Keratinocyte (primary cell): ENCODE results near the gene RESP18. TPM values are rescaled to one million over a fixed set of nuclear protein-coding genes. Genes with fewer than 3 reads are reported as not detected.
A peak's percentile ranks its signal among the peaks of the same experiment; 100 is the strongest.

Source experiments
- DNase-seq: peaks from one replicate; pipeline ENCODE4 v3.0.0-alpha.2; 2011; ENCODE audit warnings: low read depth, missing footprints, low spot score
- FAIRE-seq: peaks from 2 replicates; lab custom pipeline; 2011; peaks lifted over from hg19 to GRCh38; lab: Jason Lieb, UNC
- H2AFZ ChIP-seq: 2 replicates; pipeline ENCODE4 v1.6.0; 2012; ENCODE audit warnings: low read length, control low read depth, inconsistent platforms; ENCODE audit not compliant: control insufficient read depth
- H3K27ac ChIP-seq: 2 replicates; pipeline ENCODE4 v1.5.1; 2011; ENCODE audit warnings: low read length; ENCODE audit not compliant: control insufficient read depth, insufficient read depth
- H3K27me3 ChIP-seq: 3 replicates; pipeline ENCODE4 v1.6.0; 2011; ENCODE audit warnings: low read length; ENCODE audit not compliant: control insufficient read depth, insufficient read depth; ENCODE audit errors: extremely low read depth
- H3K36me3 ChIP-seq, 2 experiments: 2 replicates in 1 of 2; 3 replicates in 1 of 2; pipeline ENCODE4 v1.5.1; 2011; ENCODE audit warnings: low read length in 2 of 2, mild to moderate bottlenecking in 1 of 2; ENCODE audit not compliant: control insufficient read depth in 2 of 2, insufficient read depth in 2 of 2; ENCODE audit errors: extremely low read depth in 1 of 2
- H3K4me1 ChIP-seq: 3 replicates; pipeline ENCODE4 v1.5.1; 2011; ENCODE audit warnings: low read length; ENCODE audit not compliant: control insufficient read depth, insufficient read depth; ENCODE audit errors: extremely low read depth
- H3K4me2 ChIP-seq: 3 replicates; pipeline ENCODE4 v1.6.0; 2011; ENCODE audit warnings: low read depth, low read length; ENCODE audit not compliant: control insufficient read depth, insufficient read depth; ENCODE audit errors: extremely low read depth
- H3K4me3 ChIP-seq, 3 experiments: fragments of 200-600 bp in 1 of 3; sonication (generic) in 1 of 3; 2 replicates in 2 of 3; 3 replicates in 1 of 3; pipeline ENCODE4 v1.5.1; 2011 to 2016; ENCODE audit warnings: low read length in 3 of 3, mild to moderate bottlenecking in 3 of 3, control low read depth in 2 of 3, inconsistent platforms in 1 of 3, low read depth in 1 of 3, mixed read lengths in 1 of 3, mixed run types in 1 of 3, moderate library complexity in 1 of 3; ENCODE audit not compliant: control insufficient read depth in 2 of 3, insufficient read depth in 2 of 3; ENCODE audit errors: extremely low read depth in 1 of 3
- H3K79me2 ChIP-seq: 2 replicates; pipeline ENCODE4 v1.6.0; 2012; ENCODE audit warnings: low read length; ENCODE audit not compliant: control insufficient read depth, insufficient read depth
- H3K9ac ChIP-seq: 3 replicates; pipeline ENCODE4 v1.6.0; 2011; ENCODE audit warnings: low read length; ENCODE audit not compliant: control insufficient read depth, insufficient read depth; ENCODE audit errors: extremely low read depth
- H3K9me1 ChIP-seq: 3 replicates; pipeline ENCODE4 v1.6.0; 2011; ENCODE audit warnings: low read length; ENCODE audit not compliant: control insufficient read depth, insufficient read depth; ENCODE audit errors: extremely low read depth
- H3K9me3 ChIP-seq: 2 replicates; pipeline ENCODE4 v1.5.1; 2012; ENCODE audit warnings: low read depth, low read length; ENCODE audit not compliant: control insufficient read depth
- H4K20me1 ChIP-seq: 3 replicates; pipeline ENCODE4 v1.6.0; 2011; ENCODE audit warnings: low read length; ENCODE audit not compliant: control insufficient read depth, insufficient read depth; ENCODE audit errors: extremely low read depth
- EZH2 ChIP-seq: IDR thresholded peaks from one replicate; pipeline ENCODE4 v1.6.1; 2012; ENCODE audit warnings: inconsistent platforms, mild to moderate bottlenecking, low read length, moderate library complexity
- dilution Hi-C: fragments of 300-500 bp; cut with MboI; formaldehyde crosslinking; loops from one replicate; pipeline ENCODE4 v1.7.0; 2020; ENCODE audit warnings: low sequenced_read_pairs; ENCODE audit not compliant: extremely low pct_ligation_motif_present
- polyA plus RNA-seq, 5 experiments: library from polyadenylated mRNA; depleted of rRNA in 3 of 5; stranded (reverse) in 3 of 5; stranded (forward) in 1 of 5; unstranded in 1 of 5; fragments of >200 nt; gene quantifications; 1 replicate in 1 of 5; 2 replicates in 3 of 5; 3 replicates in 1 of 5; pipeline versions ENCODE4 v1.2.1 to v1.2.3, GENCODE V29; 2011 to 2012; ENCODE audit warnings: missing spikeins in 2 of 5, low read depth in 1 of 5, low replicate concordance in 1 of 5
- TF ChIP-seq, protein P1 (sequence below), 3 experiments: IDR thresholded peaks in 1 of 3; conservative IDR thresholded peaks in 1 of 3; optimal IDR thresholded peaks in 1 of 3; 2 replicates in 2 of 3; 3 replicates in 1 of 3; pipeline versions ENCODE3 to v1.5.1; 2011; ENCODE audit warnings: low read length in 3 of 3, mild to moderate bottlenecking in 3 of 3, moderate library complexity in 2 of 3, control low read depth in 1 of 3, inconsistent platforms in 1 of 3; ENCODE audit not compliant: insufficient read depth in 2 of 3; ENCODE audit errors: extremely low read depth in 1 of 3

RESP18 gene
- polyA plus RNA-seq, 1 donor (not counting 4 experiments of a cell fraction or from before 2014, with no cell fraction given), result not detected

DNA sequence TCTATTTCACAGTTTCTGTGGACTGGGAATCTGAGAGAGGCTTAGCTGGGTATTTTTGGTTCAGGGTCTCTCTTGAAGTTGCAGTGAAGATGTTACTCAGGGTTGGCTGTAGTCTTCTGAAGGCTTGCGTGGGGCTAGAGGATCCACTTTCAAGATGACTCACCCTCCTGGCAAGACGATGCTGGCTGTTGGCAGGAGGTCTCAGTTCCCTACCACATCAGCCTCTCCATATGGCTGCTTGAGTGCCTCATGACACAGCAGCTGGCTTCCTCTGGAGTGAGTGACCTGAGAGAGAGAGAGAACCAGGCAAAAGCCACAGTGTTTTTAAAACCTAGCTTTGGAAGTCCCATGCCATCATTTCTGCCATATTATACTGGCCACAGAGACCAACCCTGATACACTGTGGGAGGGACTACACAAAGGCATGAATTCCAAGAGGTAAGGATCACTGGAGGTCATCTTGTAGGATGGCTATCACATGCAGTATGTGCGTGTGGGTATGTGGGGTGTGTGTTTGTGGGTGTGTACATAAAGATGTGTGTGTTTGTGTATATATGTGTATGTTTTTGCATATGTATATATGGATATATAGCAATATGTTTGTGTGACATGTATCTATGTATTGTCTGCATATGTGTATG lies 30.1 kb upstream of the RESP18 start:
- no peak overlapping the region for H3K27ac ChIP-seq
- H4K20me1 ChIP-seq, result no peaks in the 10 kb centered on the region
- no peaks in the 10 kb centered on the region for H3K79me2 ChIP-seq
- peak; percentile 57 for FAIRE-seq
- H2AFZ ChIP-seq, result no peak overlapping the region
- peaks cover 6% of the 10 kb centered on the region for H3K4me1 ChIP-seq
- H3K4me3 ChIP-seq, result no peak overlapping the region
- TF ChIP-seq, protein P1, sequence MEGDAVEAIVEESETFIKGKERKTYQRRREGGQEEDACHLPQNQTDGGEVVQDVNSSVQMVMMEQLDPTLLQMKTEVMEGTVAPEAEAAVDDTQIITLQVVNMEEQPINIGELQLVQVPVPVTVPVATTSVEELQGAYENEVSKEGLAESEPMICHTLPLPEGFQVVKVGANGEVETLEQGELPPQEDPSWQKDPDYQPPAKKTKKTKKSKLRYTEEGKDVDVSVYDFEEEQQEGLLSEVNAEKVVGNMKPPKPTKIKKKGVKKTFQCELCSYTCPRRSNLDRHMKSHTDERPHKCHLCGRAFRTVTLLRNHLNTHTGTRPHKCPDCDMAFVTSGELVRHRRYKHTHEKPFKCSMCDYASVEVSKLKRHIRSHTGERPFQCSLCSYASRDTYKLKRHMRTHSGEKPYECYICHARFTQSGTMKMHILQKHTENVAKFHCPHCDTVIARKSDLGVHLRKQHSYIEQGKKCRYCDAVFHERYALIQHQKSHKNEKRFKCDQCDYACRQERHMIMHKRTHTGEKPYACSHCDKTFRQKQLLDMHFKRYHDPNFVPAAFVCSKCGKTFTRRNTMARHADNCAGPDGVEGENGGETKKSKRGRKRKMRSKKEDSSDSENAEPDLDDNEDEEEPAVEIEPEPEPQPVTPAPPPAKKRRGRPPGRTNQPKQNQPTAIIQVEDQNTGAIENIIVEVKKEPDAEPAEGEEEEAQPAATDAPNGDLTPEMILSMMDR (optimal IDR thresholded peaks at IDR 0.05 in 1 of 3, IDR thresholded peaks at IDR 0.05 in 1 of 3, conservative IDR thresholded peaks at IDR 0.05 in 1 of 3; ENCODE audit: extremely low read depth in 1 of 3, insufficient read depth in 2 of 3, low read length in 3 of 3), result no peak
- no peak for TF ChIP-seq EZH2
- no peaks in the 10 kb centered on the region for H3K9me1 ChIP-seq
- H3K36me3 ChIP-seq, result no peaks in the 10 kb centered on the region
- DNase-seq, result no peak
- dilution Hi-C loops, result no loop called here
- H3K4me2 ChIP-seq, result no peak overlapping the region
- peaks cover 25% of the 10 kb centered on the region for H3K27me3 ChIP-seq
- H3K9me3 ChIP-seq, result no peaks in the 10 kb centered on the region
- no peak overlapping the region for H3K9ac ChIP-seq

DNA sequence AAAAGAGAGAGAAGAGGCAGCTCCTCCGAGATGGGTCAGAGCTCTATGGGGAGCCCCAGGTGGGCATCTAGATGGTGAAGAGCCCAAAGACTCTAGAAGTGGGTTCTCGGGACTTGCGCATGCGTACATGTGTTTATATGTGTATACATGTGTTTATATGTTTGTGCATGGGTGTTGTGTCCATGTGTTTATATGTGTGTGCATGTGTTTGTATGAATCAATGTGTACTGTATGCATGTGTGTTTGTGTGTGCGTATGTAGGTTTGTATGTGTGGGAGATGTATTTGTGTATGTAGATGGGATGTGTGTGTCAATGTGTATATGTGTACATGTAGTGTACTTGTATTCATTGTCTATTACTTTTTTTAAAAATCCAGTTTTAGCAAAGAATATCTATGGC lies 29.5 kb upstream of the RESP18 start:
- H3K27ac ChIP-seq, result no peak overlapping the region
- H3K79me2 ChIP-seq, result no peaks in the 10 kb centered on the region
- no peak overlapping the region for H3K4me3 ChIP-seq
- H3K4me1 ChIP-seq, result peaks cover 6% of the 10 kb centered on the region
- H3K9ac ChIP-seq, result no peak overlapping the region
- H2AFZ ChIP-seq, result no peak overlapping the region
- H3K36me3 ChIP-seq, result no peaks in the 10 kb centered on the region
- dilution Hi-C loops, result no loop called here
- no peak for TF ChIP-seq EZH2
- TF ChIP-seq, protein P1 (optimal IDR thresholded peaks at IDR 0.05 in 1 of 3, IDR thresholded peaks at IDR 0.05 in 1 of 3, conservative IDR thresholded peaks at IDR 0.05 in 1 of 3; ENCODE audit: extremely low read depth in 1 of 3, insufficient read depth in 2 of 3, low read length in 3 of 3), result no peak
- no peak overlapping the region for H3K4me2 ChIP-seq
- H4K20me1 ChIP-seq, result no peaks in the 10 kb centered on the region
- FAIRE-seq (no peak), DNase-seq (no peak)
- H3K9me1 ChIP-seq, result no peaks in the 10 kb centered on the region
- H3K27me3 ChIP-seq, result peaks cover 30% of the 10 kb centered on the region
- no peaks in the 10 kb centered on the region for H3K9me3 ChIP-seq
